Muscle of leg (tissue), 11 donors: ENCODE measurements around the gene GOLT1A. TPM values are rescaled to one million over a fixed set of nuclear protein-coding genes. Genes with fewer than 3 reads are reported as not detected.
A peak's percentile ranks its signal among the peaks of the same experiment; 100 is the strongest.

Source experiments
- DNase-seq: peaks from one replicate; pipeline ENCODE4 v3.0.0; 2013
- H3K27ac ChIP-seq: one replicate; pipeline ENCODE4 v1.5.1; 2013; ENCODE audit warnings: mild to moderate bottlenecking, low read length, control low read depth
- H3K27me3 ChIP-seq: one replicate; pipeline ENCODE4 v1.6.1; 2013; ENCODE audit warnings: low read length; ENCODE audit not compliant: control insufficient read depth, insufficient read depth
- H3K36me3 ChIP-seq: one replicate; pipeline ENCODE4 v1.6.1; 2013; ENCODE audit warnings: low read length; ENCODE audit not compliant: control insufficient read depth, insufficient read depth
- H3K4me1 ChIP-seq: one replicate; pipeline ENCODE4 v1.6.1; 2013; ENCODE audit warnings: low read length; ENCODE audit not compliant: control insufficient read depth, insufficient read depth
- H3K4me3 ChIP-seq: one replicate; pipeline ENCODE4 v1.5.1; 2013; ENCODE audit warnings: low read length, control low read depth
- H3K9me3 ChIP-seq: replicated peaks from 2 replicates; pipeline ENCODE4 v1.6.1; 2013; ENCODE audit warnings: low read depth, low read length; ENCODE audit not compliant: control insufficient read depth
- WGBS: methylation state at CpG from one replicate; pipeline ENCODE4 v1.1.5; 2013; ENCODE audit warnings: missing lambda C conversion rate; ENCODE audit not compliant: insufficient coverage; 5-methylcytosine and 5-hydroxymethylcytosine counted together
- polyA plus RNA-seq, 8 donors: library from polyadenylated mRNA; unstranded; fragments of 120-200 nt; gene quantifications; one replicate each; pipeline versions ENCODE4 v1.2.1 to v1.2.3, GENCODE V29; 2013; ENCODE audit warnings: inconsistent platforms in 1 of 8, low replicate concordance in 1 of 8; ENCODE audit not compliant: insufficient read length in 8 of 8, insufficient read depth in 1 of 8
- total RNA-seq: library from RNA; stranded (reverse); fragments of 120-200 nt; gene quantifications from one replicate; pipeline ENCODE4 v1.2.4, GENCODE V29; 2013

Gene GOLT1A
- total and polyA plus RNA-seq, 9 donors = 0.09 to 3.9 (median 0.89) TPM; not detected in 5

GRCh38 chr1:204205486-204205885 lies 8.3 kb downstream of the GOLT1A start:
- DNase-seq = no peak
- no peak overlapping the region for H3K4me3 ChIP-seq
- no peak overlapping the region for H3K27ac ChIP-seq
- peaks cover 5% of the 10 kb centered on the region for H3K4me1 ChIP-seq
- no peaks in the 10 kb centered on the region for H3K36me3 ChIP-seq
- H3K9me3 ChIP-seq = no peaks in the 10 kb centered on the region
- peaks cover 12% of the 10 kb centered on the region for H3K27me3 ChIP-seq

GRCh38 chr1:204204944-204205343 lies 8.8 kb downstream of the GOLT1A start:
- no CpG with 5 or more reads among the region's 2 CpGs for WGBS
- Histone ChIP-seq H3K4me1 (peaks cover 5% of the 10 kb centered on the region), H3K4me3 (no peak overlapping the region), H3K9me3 (no peaks in the 10 kb centered on the region), H3K27me3 (peaks cover 12% of the 10 kb centered on the region), H3K27ac (no peak overlapping the region), H3K36me3 (no peaks in the 10 kb centered on the region)
- DNase-seq = no peak

- H3K4me1 ChIP-seq = peaks cover 14% of the 10 kb centered on the region
- DNase-seq = no peak
- no peaks in the 10 kb centered on the region for H3K9me3 ChIP-seq
- no peak overlapping the region for H3K27ac ChIP-seq
- H3K36me3 ChIP-seq = no peaks in the 10 kb centered on the region
- H3K4me3 ChIP-seq = no peak overlapping the region
- H3K27me3 ChIP-seq = peaks cover 18% of the 10 kb centered on the region
- 70% methylated on average over 5 of the region's 5 CpGs for WGBS
Observed at GRCh38 chr1:204203206-204203767, 10.5 kb downstream of the GOLT1A start.

- Histone ChIP-seq H3K9me3 (no peaks in the 10 kb centered on the region), H3K36me3 (no peaks in the 10 kb centered on the region), H3K4me3 (no peak overlapping the region), H3K4me1 (peaks cover 18% of the 10 kb centered on the region), H3K27me3 (peaks cover 20% of the 10 kb centered on the region), H3K27ac (no peak overlapping the region)
- WGBS = no CpG with 5 or more reads among the region's 4 CpGs
- DNase-seq = no peak
Observed at GRCh38 chr1:204202481-204202880, 11.3 kb downstream of the GOLT1A start.

GRCh38 chr1:204201348-204202040 lies 12.3 kb downstream of the GOLT1A start:
- Histone ChIP-seq H3K36me3 (no peaks in the 10 kb centered on the region), H3K27ac (no peak overlapping the region), H3K9me3 (no peaks in the 10 kb centered on the region), H3K27me3 (peaks cover 12% of the 10 kb centered on the region), H3K4me3 (no peak overlapping the region), H3K4me1 (peaks cover 12% of the 10 kb centered on the region)
- WGBS = 46% methylated on average over 8 of the region's 12 CpGs
- DNase-seq = no peak

- no peak for DNase-seq
- H3K9me3 ChIP-seq = no peaks in the 10 kb centered on the region
- H3K36me3 ChIP-seq = no peaks in the 10 kb centered on the region
- no peak overlapping the region for H3K27ac ChIP-seq
- no peak overlapping the region for H3K4me3 ChIP-seq
- WGBS = 33% methylated on average over 1 of the region's 9 CpGs
- H3K4me1 ChIP-seq = peaks cover 12% of the 10 kb centered on the region
- H3K27me3 ChIP-seq = peaks cover 17% of the 10 kb centered on the region
Observed at GRCh38 chr1:204199579-204199978, 14.2 kb downstream of the GOLT1A start.

- no peaks in the 10 kb centered on the region for H3K36me3 ChIP-seq
- DNase-seq = peak; percentile 48
- H3K27ac ChIP-seq = no peak overlapping the region
- H3K4me1 ChIP-seq = peaks cover 12% of the 10 kb centered on the region
- H3K9me3 ChIP-seq = no peaks in the 10 kb centered on the region
- WGBS = 49% methylated on average over 8 of the region's 18 CpGs
- peaks cover 16% of the 10 kb centered on the region for H3K27me3 ChIP-seq
- H3K4me3 ChIP-seq = no peak overlapping the region
Observed at GRCh38 chr1:204198348-204199340, 15.1 kb downstream of the GOLT1A start.

GRCh38 chr1:204197068-204197467 lies 16.7 kb downstream of the GOLT1A start:
- Histone ChIP-seq H3K27me3 (peaks cover 21% of the 10 kb centered on the region), H3K27ac (no peak overlapping the region), H3K4me1 (peaks cover 12% of the 10 kb centered on the region), H3K4me3 (no peak overlapping the region), H3K9me3 (no peaks in the 10 kb centered on the region), H3K36me3 (no peaks in the 10 kb centered on the region)
- 67% methylated on average over 3 of the region's 5 CpGs for WGBS
- no peak for DNase-seq

GRCh38 chr1:204196068-204196795 lies 17.6 kb downstream of the GOLT1A start, which contains the start of gene KISS1:
KISS1 (minus strand) TSS chr1:204196491; CDS start chr1:204192876, 3,615 bp downstream.
- 37% methylated on average over 11 of the region's 18 CpGs for WGBS
- Histone ChIP-seq H3K27me3 (peaks cover 21% of the 10 kb centered on the region), H3K4me3 (no peak within 1 kb of the TSS), H3K4me1 (peaks cover 12% of the 10 kb centered on the region), H3K9me3 (no peaks in the 10 kb centered on the region), H3K27ac (no peak within 1 kb of the TSS), H3K36me3 (no peaks in the 10 kb centered on the region)
- no peak for DNase-seq
